Stimulated activated CD4-positive, alpha-beta T cell treated with anti-CD3 and anti-CD28 coated beads, Interleukin-15, amount 100 ng/mL, for 24 hours (primary cell): Measurements from ENCODE around the gene ARHGEF25.
"Not testable (repeated sequence)": the region's sequence is repeated elsewhere in the genome, so short reads cannot be mapped to it uniquely, and the experiment has no call there.

Source experiments
- DNase-seq: peaks from one replicate; pipeline ENCODE4 v3.0.0-alpha.2; 2020

Gene ARHGEF25

DNA sequence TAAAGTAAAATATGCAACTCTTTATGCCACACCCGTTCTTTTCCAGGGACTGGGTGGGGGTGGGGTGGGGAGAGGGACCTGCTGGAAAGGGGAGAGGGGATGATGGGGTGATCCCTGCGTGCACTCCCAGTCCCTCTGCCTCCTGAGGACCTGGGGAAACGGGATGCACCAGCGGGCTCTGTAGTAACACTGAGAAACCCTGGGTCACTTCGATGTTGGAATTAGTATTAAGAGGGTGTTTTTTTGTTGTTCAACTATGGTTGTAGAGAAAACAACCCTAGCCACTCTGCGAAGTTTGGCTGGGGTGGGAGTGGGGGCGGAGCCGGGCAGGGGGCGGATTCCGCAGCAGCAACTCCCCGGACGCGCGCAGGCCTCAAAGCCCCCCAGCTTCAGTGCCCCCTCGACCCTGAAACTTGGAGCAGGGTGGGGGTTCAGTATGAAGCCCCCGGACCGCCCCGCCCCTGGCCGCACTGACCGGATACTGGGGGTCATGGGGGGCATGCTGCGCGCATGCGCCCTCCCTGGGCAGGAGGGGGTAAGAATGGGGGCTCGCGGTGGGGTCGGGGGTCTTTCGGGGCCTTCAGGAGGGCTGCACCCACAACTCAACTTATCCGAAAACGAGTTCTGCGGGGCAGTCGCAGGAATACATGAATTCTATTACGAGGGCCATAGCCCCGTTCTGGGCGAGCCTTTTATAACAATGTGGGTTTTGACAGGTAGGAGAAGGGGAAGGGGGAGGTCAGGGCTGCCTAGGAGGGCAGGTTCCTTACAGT lies 1.3 kb upstream of the ARHGEF25 start:
- no peak for DNase-seq

DNA sequence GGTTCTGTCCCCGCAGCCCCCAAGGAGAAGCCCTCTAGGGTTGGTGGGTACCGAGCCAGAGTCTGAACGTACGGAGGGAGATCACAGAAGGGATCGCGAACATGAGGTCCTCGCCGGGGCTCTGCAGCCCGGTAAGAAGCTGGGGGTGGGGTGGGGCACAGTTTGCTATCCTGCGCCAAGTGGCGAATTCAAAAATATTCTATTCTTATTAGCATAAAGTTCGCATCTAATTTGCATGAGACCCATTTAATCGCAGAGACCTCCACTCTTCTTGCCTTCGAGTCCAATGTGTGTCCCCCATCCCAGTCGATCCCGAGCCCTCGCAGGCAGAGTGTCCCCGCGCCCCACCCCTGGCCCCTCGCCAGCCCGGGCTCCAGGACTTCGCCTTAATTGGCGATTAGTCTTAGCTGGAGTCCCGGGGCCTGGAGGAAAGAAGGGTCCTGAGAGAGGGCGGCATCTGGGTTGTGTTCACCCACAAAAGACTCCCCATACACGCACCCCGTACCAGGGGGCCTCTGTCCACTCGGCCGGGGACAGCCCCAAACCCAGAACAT lies 604 bp upstream of the ARHGEF25 start:
- no peak for DNase-seq

DNA sequence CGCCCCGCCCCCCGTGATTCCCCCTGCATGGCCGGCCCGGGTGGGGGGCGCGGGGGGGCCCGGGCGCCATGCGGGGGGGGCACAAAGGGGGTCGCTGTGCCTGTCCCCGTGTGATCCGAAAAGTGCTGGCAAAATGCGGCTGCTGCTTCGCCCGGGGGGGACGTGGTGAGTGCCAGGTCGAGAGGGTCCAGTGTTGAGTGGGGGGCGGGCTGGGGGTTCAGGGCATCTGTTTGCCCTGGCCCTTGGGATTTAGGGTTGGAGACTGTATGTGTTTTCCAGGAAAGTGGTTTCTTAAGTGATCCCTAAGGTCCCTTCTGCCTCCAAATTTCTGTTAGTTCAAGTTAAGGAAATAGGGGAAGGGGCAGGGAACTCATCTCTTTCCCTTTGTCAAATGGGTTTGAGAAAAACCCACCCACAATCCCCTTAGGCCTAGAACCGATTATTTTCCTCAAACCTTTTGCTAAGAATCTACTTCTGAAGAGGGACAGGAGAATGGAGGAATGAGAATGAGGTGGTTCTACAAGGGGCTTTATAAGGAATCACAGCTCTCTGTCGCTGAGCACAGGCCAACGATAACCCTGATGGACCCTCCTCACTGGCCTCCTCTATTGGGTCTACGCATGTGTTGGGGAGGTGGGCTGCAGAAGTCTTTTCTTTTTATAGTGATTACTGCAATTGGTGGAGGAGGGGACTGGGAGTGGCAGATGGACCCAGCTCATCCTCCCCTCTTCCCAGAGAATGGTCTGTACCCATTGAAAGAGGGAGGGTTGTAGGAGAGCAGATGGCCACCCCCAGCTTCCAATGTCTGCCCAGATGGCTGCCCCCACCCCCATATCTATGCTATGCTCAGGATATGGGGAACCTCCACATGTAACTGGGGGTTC lies 834 bp downstream of the ARHGEF25 start:
- no peak for DNase-seq

DNA sequence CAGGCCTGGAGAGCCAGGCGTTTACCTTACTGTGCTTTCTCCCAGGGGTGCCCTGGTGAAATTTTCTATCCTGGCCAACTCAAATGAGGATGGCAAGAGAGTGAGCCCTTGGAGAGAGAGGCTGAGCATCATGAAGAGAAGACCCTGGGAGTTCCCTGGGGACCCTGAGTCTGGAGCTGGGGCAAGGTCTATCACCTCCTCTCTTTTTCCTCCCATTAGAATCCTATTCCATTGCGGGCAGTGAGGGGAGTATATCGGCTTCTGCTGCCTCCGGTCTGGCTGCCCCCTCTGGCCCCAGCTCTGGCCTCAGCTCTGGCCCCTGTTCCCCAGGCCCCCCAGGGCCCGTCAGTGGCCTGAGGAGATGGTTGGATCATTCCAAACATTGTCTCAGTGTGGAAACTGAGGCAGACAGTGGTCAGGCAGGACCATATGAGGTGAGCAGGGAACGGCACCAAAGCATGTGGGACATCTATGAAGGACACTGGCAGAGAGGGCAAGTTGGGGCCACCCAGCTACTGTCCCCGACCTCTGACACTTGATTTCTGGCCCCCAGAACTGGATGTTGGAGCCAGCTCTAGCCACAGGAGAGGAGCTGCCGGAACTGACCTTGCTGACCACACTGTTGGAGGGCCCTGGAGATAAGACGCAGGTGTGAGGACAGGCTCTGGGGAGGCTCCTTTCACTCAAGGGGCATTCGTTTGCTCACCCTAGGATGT lies 1.6 kb downstream of the ARHGEF25 start:
- no peak for DNase-seq

DNA sequence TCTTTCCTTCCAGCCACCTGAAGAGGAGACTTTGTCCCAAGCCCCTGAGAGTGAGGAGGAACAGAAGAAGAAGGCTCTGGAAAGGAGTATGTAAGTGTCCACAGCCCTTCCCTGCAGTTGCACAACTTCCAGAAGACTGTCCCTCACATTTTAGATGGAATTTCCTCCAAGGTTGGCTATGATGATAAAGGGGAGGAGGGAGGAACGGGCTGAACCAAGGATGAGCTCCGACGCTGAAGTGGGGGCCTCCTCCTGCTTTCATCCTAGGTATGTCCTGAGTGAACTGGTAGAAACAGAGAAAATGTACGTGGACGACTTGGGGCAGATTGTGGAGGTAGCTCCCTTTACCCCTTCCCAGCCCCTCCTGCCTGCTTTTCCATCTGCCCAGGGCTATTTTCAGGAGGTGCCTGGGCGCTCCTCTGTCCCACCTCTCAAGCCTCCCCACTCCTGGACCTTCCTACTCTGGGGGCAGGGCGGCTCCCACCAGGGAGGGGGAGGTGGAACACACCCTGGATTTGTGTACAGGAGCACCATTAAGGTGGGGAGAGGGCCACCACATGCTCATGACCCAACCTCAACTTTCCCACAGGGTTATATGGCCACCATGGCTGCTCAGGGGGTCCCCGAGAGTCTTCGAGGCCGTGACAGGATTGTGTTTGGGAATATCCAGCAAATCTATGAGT lies 2.3 kb downstream of the ARHGEF25 start:
- DNase-seq: no peak

DNA sequence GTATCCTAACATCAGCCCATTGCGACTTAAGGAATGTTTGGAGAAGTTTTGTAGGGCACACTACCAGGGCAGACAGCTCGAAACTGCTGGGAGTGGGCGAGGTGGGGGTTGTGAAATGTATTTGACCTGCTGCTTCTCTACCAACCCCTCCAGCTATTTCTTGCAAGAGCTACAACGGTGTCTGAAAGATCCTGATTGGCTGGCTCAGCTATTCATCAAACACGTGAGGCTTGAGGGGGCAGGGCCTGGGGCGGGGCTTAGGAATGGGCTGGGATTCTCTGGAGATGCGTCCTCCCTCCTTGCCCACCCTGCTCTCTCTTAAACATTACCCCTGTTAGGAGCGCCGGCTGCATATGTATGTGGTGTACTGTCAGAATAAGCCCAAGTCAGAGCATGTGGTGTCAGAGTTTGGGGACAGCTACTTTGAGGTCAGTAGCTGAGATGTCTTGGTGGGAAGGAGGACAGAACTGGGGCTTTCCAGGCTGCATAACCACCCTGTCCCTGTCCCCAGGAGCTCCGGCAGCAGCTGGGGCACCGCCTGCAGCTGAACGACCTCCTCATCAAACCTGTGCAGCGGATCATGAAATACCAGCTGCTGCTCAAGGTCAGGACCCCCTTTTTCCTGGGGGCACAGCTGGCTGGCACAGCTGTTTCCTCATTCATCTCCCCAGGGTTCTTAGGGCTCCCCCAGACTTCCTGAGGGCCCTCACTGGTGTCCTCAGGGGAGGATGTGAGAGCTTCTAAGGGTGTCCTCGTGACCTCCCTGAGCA lies 3.1 kb downstream of the ARHGEF25 start:
- DNase-seq: peak; percentile 41

DNA sequence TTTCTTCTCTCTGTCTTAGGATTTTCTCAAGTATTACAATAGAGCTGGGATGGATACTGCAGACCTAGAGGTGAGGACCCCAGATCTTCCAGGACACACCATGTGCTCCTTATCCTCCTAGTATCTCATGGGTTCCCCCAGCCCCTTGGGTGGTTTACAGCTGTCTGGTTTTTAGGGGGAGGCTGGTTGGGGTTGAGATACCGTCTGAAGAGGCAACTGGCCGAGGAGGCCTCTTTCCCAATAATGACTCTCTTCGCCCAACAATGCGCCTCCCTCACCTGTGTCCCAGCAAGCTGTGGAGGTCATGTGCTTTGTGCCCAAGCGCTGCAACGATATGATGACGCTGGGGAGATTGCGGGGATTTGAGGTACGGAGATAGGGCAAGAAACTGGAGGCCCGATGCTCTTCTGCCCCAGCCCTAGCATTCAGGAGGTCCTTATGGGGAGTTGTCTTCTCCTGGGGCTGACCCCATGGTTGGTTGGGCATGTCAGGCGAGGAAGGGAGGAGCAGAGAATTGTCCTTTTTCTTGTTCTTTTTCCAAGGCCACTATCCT lies 3.8 kb downstream of the ARHGEF25 start:
- no peak for DNase-seq

DNA sequence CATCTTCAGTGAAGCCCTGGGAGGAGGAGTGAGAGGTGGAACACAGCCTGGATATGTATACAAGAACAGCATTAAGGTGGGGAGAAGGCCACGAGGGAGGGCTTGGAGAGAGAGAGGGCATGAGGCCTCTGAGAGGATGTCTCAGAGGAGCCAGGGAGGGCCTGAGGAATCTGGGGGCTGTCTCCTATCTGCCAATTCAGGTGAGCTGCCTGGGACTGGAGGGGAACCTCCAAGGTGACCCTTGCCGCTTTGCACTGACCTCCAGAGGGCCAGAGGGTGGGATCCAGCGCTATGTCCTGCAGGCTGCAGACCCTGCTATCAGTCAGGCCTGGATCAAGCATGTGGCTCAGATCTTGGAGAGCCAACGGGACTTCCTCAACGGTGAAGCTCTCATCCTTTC lies 4.4 kb downstream of the ARHGEF25 start:
- DNase-seq: no peak

DNA sequence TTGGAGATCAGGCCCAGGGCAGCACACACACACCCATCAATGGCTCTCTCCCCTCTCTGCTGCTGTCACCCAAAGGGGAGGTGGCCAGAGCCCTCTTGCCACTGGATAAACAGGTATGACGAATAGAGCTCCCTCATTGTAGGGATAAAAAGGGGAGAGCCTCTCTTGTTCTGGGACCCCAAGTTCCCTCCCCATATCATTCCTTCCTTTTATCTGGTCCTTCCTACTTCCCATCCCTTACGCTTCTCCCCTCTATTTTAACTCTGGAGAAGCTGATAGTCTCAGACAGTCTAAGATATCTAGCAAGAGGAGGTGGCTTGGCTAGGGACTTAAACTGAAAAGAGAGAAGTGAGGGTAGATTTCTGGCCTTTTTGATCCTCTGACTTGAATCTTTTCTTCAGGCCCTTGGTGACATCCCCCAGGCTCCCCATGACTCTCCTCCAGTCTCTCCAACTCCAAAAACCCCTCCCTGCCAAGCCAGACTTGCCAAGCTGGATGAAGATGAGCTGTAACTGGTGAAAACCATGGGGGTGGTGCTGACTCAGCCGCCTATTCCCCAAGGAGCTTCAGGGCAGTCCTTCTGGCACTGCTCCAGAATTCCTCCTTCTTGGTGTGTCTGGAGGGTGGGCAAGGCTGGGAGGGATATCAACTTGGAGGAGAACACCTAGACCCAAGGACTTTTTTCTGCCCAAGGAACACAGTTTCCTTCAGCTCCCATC lies 5.3 kb downstream of the ARHGEF25 start:
- DNase-seq: no peak

DNA sequence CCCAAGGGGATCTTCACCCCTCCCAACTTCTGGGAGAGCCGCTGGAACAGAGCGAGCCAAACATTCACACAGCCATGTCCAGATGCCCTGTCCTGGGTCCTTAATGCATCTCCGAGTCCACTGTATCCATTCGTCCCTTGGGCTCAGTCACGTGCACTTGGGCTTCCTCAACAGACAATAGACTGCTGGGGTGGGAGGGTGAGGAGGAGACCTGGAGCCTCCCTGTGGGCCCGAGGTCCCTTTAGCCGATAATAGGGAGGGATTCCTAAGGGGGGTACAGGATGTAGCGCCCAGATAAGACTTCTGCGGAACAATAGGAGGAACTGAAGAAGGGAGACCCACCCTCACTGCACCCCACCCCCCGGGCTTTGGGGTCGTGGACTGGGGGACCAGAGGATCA lies 6.7 kb downstream of the ARHGEF25 start:
- no peak for DNase-seq

DNA sequence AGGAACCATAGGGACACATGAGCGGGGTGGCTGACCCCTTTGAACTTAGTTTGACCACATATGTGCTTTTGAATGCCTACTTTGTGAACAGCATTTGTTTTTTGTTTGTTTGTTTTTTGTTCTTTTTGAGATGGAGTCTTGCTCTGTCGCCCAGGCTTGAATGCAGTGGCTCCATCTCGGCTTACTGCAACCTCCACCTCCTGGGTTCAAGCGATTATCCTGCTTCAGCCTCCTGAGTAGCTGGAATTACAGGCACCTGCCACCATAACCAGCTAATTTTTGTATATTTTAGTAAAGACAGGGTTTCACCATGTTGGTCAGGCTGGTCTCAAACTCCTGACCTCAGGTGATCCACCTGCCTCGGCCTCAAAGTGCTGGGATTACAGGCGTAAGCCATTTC lies 7.2 kb downstream of the ARHGEF25 start:
- not testable (repeated sequence) for DNase-seq

DNA sequence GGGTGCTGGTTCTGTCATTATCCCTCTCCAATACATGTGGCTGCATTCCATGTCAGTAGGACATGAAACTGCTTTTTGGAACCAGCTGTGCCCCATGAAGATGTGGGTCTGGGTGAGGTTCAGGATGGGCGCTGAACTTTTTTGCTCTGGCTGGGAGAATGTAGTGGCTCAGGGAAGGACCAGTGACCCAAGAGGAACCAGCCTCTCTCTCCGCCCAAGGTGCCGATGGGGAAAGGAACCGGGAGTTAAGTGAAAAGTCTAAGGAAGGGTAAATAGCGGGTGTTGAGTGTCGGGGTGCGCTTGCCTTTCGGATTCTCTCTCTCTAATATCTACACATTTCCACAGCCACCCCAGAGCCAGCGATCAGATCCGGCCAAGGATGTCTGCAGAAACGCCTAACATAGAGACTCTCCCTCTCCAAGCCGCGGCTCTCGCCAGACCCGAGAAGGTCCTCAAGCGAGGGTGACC lies 7.8 kb downstream of the ARHGEF25 start:
- DNase-seq: no peak

DNA sequence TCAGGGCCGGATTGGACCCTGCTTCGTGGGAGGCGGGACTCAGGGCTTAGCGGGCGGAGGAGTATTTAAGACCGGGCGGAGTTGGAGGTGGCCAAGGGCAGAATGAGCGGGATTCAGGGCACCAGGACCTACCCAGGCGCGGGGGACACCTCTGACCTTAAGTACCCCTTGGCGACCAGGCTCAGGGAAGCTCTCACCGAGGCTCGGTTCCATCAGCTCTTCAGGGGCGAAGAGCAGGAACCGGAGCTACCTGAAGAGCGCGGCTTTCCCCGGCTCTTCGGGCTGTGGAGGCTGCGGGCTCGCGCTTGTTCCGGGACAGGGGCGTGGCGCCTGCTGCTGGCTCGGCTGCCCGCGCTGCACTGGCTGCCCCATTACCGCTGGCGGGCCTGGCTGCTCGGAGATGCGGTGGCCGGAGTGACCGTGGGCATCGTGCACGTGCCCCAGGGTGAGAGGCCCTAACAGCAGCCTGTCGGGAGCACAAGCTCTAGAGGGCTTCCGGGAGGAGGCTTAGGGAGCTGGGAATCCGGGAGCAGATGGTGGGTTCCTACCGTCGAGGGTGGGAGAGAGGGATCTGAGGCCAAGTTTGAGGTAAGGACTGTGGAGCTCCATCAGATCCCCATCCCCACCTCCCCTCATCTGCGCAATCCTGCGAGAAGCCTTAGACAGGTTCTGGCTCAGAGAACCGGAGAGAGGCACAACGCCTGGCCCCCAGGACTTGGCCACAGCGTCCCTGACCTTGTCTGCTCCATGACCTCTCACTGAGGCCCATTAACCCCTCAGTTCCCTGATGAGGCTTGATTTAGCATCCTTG lies 8.4 kb downstream of the ARHGEF25 start:
- peak; percentile 46 for DNase-seq

DNA sequence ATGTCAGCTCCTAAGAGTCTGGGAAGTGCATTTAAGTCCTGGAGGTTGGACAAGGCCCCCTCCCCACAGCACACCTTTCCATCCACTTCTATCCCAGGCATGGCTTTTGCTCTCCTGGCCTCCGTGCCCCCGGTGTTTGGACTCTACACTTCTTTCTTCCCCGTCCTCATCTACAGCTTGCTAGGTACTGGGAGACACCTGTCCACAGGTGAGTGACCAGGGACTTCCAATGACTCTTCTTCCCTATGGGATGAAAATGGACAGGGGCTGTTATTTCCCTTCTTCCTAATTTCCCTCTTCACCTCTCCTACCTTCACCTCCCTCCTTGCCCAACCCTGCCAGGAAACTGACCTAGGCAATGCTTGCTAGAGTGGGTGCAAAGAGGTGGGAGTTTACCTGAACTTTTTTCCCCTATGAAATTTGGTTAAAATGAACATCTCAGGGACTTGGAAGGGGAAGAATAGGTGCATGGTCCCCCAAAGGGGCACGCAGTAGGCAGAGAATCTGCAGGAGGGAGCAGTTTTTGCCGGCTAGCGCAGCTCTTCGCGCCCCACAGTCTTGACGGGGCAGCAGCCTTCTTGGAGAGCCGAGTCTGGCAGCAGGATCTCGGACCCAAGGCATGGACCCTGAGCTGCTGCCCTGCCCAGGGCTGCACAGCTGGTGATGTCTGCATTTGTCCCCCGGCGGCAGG lies 9.2 kb downstream of the ARHGEF25 start:
- no peak for DNase-seq

DNA sequence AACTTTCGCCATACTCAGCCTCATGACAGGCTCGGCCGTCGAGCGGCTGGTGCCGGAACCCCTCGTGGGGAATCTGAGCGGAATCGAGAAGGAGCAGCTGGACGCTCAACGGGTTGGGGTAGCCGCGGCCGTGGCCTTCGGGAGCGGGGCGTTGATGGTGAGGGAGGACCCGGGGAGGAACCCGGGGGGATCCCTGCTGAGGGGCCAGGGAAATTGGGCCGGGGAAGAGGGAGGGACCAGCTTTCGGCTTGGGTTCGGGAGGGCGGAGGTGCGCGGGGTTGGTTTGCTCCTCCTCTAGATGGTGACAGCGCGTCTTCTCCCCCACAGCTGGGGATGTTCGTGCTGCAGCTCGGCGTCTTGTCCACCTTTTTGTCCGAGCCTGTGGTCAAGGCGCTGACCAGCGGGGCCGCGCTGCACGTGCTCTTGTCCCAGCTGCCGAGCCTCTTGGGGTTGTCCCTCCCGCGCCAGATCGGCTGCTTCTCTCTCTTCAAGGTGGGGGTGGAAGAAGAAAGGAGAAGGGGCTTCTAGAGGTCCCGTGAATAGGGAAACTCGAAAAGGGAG lies 9.8 kb downstream of the ARHGEF25 start:
- DNase-seq: peak; percentile 39

DNA sequence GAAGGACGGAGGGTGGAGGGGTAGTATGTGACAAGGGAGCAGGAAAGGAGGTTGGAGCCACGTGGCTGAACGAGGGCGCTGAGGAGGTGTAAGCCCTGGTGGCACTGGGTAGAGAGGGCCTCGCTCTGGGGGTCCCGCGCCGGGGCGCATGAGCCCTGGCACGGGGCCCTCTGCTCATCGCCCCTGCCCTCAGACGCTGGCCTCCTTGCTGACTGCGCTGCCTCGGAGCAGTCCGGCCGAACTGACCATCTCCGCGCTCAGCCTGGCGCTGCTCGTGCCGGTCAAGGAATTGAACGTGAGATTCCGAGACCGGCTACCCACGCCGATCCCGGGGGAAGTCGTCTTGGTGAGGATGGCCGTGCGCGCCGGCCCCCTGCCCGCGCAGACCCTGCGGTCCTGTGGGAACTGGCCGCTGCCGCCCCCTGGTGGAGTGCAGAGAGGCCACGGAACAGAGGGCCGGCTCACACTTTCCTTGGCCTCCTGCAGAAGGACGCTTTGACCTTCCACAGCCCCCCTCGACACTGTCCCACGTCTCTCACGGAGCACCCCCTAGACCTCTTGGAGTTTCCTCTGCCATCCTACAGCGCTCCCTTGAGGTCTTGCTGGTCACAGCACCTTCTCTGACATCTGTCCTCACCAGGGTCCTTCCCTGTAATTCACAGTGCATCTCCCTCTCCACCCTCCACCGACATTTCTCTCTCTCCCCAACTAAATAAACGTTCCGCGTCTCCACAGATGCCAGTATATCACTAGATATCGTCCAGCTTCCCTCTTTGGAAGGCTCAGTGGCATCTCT lies 10.5 kb downstream of the ARHGEF25 start:
- DNase-seq: peak; percentile 79

DNA sequence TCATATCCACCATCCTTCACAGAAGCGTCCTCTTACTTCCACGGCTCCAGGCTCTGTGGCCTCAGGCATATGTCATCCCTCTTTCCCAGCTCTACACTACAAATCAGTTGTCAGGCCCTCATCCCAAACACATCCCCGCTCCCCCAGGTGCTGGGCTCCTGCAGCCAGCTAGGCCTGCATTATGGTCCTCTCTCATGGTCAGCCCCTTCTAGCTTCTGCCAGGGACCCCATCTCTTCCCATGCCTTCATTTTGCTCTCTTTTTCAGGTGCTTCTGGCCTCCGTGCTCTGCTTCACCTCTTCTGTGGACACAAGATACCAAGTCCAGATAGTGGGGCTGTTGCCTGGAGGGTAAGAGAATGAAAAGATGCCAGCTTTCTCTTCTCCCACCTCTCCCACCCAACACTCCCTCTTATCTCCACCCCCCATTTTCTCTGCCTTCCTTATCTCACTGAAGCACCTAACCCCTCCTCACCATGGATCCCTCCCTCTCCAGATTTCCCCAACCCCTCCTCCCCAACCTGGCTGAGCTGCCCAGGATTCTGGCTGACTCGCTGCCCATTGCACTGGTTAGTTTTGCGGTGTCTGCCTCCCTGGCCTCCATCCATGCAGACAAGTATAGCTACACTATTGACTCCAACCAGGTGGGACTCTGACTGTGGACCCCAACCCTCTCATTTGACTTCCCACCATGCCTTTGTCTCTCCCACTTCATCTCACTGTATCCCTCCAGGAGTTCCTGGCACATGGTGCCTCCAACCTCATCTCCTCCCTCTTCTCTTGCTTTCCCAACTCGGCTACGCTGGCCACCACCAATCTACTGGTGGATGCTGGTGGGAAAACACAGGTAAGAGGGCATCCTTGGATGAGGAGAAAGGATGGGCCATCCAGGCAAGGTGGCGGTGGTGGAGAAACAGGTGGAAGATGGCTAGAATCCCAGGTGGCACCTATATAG lies 11.3 kb downstream of the ARHGEF25 start:
- no peak for DNase-seq
